GM21717 (cell line): ENCODE data around the gene FGB.
A peak's percentile ranks its signal among the peaks of the same experiment; 100 is the strongest.

Experiments used
- ATAC-seq: cut with Tn5 transposase; IDR thresholded peaks from one replicate; pipeline ENCODE4 v1.9.1; 2021; ENCODE audit warnings: mild to moderate bottlenecking, moderate library complexity; ENCODE audit not compliant: unreplicated experiment

The FGB gene

GRCh38 chr4:154562697-154563254 is at the start of gene FGB:
Gene FGB, plus strand, starts transcription at chr4:154563011. Its CDS starts 8 bp downstream, at chr4:154563019.
- no peak for ATAC-seq

GRCh38 chr4:154516318-154517029 is 46.3 kb upstream of the FGB start:
- ATAC-seq = no peak

- ATAC-seq = no peak
Measured at GRCh38 chr4:154517591-154517990, 45.2 kb upstream of the FGB start.

GRCh38 chr4:154519214-154519613 is 43.6 kb upstream of the FGB start:
- ATAC-seq = no peak

- ATAC-seq = no peak
Measured at GRCh38 chr4:154521607-154522006, 41.2 kb upstream of the FGB start.

GRCh38 chr4:154526151-154526550 is 36.7 kb upstream of the FGB start:
- no peak for ATAC-seq

- no peak for ATAC-seq
Measured at GRCh38 chr4:154527308-154527707, 35.5 kb upstream of the FGB start.

- ATAC-seq = no peak
Measured at GRCh38 chr4:154528869-154529268, 33.9 kb upstream of the FGB start.

GRCh38 chr4:154529728-154530519 is 32.9 kb upstream of the FGB start:
- ATAC-seq = no peak

GRCh38 chr4:154534296-154534695 is 28.5 kb upstream of the FGB start:
- no peak for ATAC-seq

GRCh38 chr4:154542271-154542879 is 20.4 kb upstream of the FGB start:
- ATAC-seq = no peak

- no peak for ATAC-seq
Measured at GRCh38 chr4:154545689-154546088, 17.1 kb upstream of the FGB start.

GRCh38 chr4:154549894-154550790 is 12.7 kb upstream of the FGB start, which contains the start of gene PLRG1:
Gene PLRG1, minus strand, starts transcription at chr4:154550400. Its CDS starts 92 bp downstream, at chr4:154550308.
- ATAC-seq = peak; percentile 97

GRCh38 chr4:154551872-154552686 is 10.7 kb upstream of the FGB start:
- peak; percentile 55 for ATAC-seq

GRCh38 chr4:154559141-154559493 is 3.7 kb upstream of the FGB start:
- ATAC-seq = peak; percentile 28

GRCh38 chr4:154559494-154560418 is 3.1 kb upstream of the FGB start:
- peak; percentile 81 for ATAC-seq

GRCh38 chr4:154560419-154560801 is 2.4 kb upstream of the FGB start:
- ATAC-seq = peak; percentile 53

- ATAC-seq = peak; percentile 14
Measured at GRCh38 chr4:154560824-154561231, 2.0 kb upstream of the FGB start.

GRCh38 chr4:154564311-154564710 is 1.5 kb downstream of the FGB start:
- ATAC-seq = no peak
